Measurements from ENCODE around the gene MDH1B. TPM values are rescaled to one million over a fixed set of nuclear protein-coding genes. Genes with fewer than 3 reads are reported as not detected.

The MDH1B gene
- total RNA-seq, 1 experiment from 2014 or later: 1.9 TPM

GRCh38 chr2:206797376-206797775, 32.2 kb upstream of the MDH1B start:
- no peak for ATAC-seq
- DNase-seq (ENCODE audit: low spot score): no peak
- no peak overlapping the region for H3K27ac Mint-ChIP-seq
- H3K27me3 Mint-ChIP-seq (ENCODE audit: low read depth): no peaks in the 10 kb centered on the region
- ChIA-PET CTCF (interaction anchor here (1.1 kb wide), 1 partner anchor 15 kb away, joined by 3 read pairs; no protein-coding TSS in a partner anchor), POLR2A (no interaction called here)
- peaks cover 12% of the 10 kb centered on the region for H3K36me3 Mint-ChIP-seq
- TF ChIP-seq, protein P1, sequence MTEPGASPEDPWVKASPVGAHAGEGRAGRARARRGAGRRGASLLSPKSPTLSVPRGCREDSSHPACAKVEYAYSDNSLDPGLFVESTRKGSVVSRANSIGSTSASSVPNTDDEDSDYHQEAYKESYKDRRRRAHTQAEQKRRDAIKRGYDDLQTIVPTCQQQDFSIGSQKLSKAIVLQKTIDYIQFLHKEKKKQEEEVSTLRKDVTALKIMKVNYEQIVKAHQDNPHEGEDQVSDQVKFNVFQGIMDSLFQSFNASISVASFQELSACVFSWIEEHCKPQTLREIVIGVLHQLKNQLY (CRISPR knock-in tag; IDR thresholded peaks at IDR 0.05): no peak
- H3K4me3 Mint-ChIP-seq: no peak overlapping the region
- no peaks in the 10 kb centered on the region for H3K9me3 Mint-ChIP-seq
- H3K4me1 Mint-ChIP-seq: peaks cover 33% of the 10 kb centered on the region

GRCh38 chr2:206792645-206793044, 27.5 kb upstream of the MDH1B start:
- ChIA-PET POLR2A (no interaction called here), CTCF (interaction anchor here (1.3 to 2.3 kb wide), 2 partner anchors 7 to 10 kb away, joined by 3 to 6 read pairs; no protein-coding TSS in a partner anchor)
- H3K27me3 Mint-ChIP-seq (ENCODE audit: low read depth): no peaks in the 10 kb centered on the region
- peaks cover 52% of the 10 kb centered on the region for H3K36me3 Mint-ChIP-seq
- H3K27ac Mint-ChIP-seq: no peak overlapping the region
- H3K4me1 Mint-ChIP-seq: no peaks in the 10 kb centered on the region
- ATAC-seq (no peak), DNase-seq (ENCODE audit: low spot score) (no peak)
- H3K4me3 Mint-ChIP-seq: no peak overlapping the region
- H3K9me3 Mint-ChIP-seq: no peaks in the 10 kb centered on the region
- no peak for TF ChIP-seq NFYB (CRISPR knock-in tag; conservative IDR thresholded peaks at IDR 0.05; ENCODE audit: low read depth)
- TF ChIP-seq ZNF281 (CRISPR knock-in tag; IDR thresholded peaks at IDR 0.05): no peak
- no peak for TF ChIP-seq ZNF416 (CRISPR knock-in tag; IDR thresholded peaks at IDR 0.05)
- TF ChIP-seq, protein P2, sequence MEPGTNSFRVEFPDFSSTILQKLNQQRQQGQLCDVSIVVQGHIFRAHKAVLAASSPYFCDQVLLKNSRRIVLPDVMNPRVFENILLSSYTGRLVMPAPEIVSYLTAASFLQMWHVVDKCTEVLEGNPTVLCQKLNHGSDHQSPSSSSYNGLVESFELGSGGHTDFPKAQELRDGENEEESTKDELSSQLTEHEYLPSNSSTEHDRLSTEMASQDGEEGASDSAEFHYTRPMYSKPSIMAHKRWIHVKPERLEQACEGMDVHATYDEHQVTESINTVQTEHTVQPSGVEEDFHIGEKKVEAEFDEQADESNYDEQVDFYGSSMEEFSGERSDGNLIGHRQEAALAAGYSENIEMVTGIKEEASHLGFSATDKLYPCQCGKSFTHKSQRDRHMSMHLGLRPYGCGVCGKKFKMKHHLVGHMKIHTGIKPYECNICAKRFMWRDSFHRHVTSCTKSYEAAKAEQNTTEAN (CRISPR knock-in tag; IDR thresholded peaks at IDR 0.05): no peak
- no peak for TF ChIP-seq RORB (CRISPR knock-in tag; IDR thresholded peaks at IDR 0.05)
- TF ChIP-seq ZNF512 (CRISPR knock-in tag; IDR thresholded peaks at IDR 0.05; ENCODE audit: borderline replicate concordance): no peak
- TF ChIP-seq IRF1 (CRISPR knock-in tag; IDR thresholded peaks at IDR 0.05): no peak
- TF ChIP-seq OVOL2 (CRISPR knock-in tag; IDR thresholded peaks at IDR 0.05; ENCODE audit: borderline replicate concordance): no peak
- TF ChIP-seq ATF1 (CRISPR knock-in tag; IDR thresholded peaks at IDR 0.05): no peak
- TF ChIP-seq CREB1 (CRISPR knock-in tag; IDR thresholded peaks at IDR 0.05): no peak
- no peak for TF ChIP-seq SMAD3 (CRISPR knock-in tag; IDR thresholded peaks at IDR 0.05; ENCODE audit: borderline replicate concordance)
- TF ChIP-seq GTF2I (CRISPR knock-in tag; conservative IDR thresholded peaks at IDR 0.05): no peak
- no peak for TF ChIP-seq MAX (CRISPR knock-in tag; IDR thresholded peaks at IDR 0.05)
- no peak for TF ChIP-seq ZNF232 (CRISPR knock-in tag; IDR thresholded peaks at IDR 0.05)
- no peak for TF ChIP-seq EMX1 (CRISPR knock-in tag; IDR thresholded peaks at IDR 0.05)
- TF ChIP-seq SP1 (CRISPR knock-in tag; conservative IDR thresholded peaks at IDR 0.05): no peak
- no peak for TF ChIP-seq ESRRA (CRISPR knock-in tag; IDR thresholded peaks at IDR 0.05; ENCODE audit: borderline replicate concordance)
- no peak for TF ChIP-seq ZNF317 (CRISPR knock-in tag; IDR thresholded peaks at IDR 0.05; ENCODE audit: borderline replicate concordance, low read depth)
